GM21367 (cell line): ENCODE data around the gene C12orf57.
A peak's percentile ranks its signal among the peaks of the same experiment; 100 is the strongest.

Experiments
- ATAC-seq: cut with Tn5 transposase; IDR thresholded peaks from one replicate; pipeline ENCODE4 v1.9.1; 2021; ENCODE audit not compliant: unreplicated experiment

C12orf57 gene

DNA sequence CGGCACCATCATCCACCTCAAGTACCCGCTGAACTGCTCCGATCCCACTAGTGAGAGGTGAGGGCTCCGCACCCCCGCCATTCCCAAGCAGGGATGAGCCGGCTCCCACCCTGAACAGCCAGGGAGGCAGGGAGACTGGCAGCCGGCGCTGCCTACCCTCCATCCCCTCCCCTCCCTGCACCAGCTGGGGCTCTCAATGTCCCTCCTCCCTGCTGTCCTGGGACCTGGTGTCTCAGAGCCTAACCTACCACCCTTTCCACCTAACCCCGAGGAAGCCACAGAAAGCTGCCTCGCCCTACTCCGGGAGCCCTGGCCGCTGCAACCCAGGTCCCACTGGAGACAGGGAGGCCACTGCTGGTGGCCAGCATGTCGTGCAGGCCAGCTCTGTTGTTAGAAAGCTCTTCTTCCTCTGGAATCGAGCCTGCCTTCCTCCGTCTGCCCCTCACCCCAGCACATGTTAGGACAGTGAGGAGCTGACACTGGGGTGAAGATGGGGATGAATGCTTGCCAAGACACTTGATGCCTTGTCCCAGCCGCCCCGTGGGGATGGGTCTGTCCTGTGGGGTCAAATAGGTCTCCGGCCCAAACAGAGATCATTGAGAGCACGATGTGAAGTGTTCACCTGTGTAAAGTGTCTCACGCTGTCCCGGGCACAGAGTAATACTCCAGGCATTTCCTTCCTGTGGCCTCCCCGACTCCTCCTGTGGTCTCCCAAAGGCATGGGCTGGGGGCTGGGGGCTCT, 8.5 kb downstream of the C12orf57 start:
- no peak for ATAC-seq

DNA sequence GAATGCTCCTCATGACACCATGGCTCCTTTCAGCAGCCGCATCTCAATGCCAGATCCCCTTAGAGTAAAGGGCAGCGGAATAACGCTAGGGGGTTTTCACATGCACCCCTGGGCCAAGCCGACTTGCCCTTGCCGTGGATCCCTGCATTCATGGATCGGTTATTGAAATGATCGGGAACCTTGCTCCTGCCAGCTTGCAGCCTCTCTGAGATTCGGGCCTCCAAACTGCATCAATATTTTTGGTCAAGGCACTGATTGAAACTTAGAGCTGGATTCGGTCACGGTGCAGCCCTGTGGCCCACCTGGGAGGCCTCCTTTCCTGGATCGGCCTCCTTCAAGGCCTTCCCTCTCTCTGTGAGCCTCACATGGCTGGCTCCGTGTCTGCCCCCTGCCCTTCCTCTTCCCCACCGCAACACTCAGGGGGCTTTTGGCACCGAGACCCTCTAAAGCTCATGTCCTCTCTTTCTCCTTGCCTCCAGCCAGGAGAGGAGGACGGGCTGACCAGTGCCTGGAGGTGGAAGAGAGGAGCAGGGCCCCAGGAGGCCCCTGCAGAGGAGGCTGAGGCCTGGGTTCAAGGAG, 9.1 kb downstream of the C12orf57 start:
- no peak for ATAC-seq

DNA sequence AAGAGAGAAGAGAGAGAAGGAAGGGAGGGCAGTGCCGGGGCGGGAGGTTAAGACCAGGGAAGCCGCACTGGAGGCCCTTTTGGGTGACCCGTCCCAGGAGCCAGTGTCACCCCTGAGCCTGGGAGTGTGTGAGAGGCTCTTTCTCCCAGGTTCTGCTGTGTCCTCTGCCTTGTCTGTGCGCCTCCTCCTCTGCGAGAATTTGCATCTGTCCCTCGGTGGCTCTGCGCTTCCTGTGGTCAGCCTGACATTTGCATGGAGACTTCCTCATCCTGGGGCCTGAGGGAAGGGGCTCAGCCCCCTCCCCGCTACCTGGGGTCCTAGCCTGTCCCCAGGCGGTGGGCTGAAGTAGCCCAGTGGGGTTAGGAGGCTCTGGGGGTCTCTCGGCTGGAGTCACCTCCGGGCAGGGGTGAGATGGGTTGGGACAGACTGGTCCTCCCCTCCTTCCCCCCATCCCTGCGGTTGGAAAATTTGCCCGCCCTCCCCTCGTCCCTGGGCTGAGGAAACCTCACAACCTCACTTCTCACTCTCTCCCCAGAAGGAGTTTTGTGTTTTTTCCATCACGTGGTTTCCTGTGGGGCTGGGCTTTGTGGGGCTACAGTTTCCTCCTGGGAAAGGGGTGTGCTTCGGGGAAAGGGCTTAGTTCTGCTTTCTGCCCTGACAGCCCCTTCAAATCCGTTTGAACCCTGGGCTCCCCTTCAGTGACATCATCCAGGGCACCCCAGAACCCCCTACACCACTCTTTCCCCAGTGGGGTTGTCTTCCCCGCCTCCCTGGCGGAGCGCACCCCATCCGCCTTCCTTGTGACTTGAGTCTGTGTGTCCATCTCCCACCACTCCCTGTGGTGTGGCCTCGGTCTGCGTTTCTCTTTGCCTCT, 9.9 kb downstream of the C12orf57 start:
- ATAC-seq = peak; percentile 34

DNA sequence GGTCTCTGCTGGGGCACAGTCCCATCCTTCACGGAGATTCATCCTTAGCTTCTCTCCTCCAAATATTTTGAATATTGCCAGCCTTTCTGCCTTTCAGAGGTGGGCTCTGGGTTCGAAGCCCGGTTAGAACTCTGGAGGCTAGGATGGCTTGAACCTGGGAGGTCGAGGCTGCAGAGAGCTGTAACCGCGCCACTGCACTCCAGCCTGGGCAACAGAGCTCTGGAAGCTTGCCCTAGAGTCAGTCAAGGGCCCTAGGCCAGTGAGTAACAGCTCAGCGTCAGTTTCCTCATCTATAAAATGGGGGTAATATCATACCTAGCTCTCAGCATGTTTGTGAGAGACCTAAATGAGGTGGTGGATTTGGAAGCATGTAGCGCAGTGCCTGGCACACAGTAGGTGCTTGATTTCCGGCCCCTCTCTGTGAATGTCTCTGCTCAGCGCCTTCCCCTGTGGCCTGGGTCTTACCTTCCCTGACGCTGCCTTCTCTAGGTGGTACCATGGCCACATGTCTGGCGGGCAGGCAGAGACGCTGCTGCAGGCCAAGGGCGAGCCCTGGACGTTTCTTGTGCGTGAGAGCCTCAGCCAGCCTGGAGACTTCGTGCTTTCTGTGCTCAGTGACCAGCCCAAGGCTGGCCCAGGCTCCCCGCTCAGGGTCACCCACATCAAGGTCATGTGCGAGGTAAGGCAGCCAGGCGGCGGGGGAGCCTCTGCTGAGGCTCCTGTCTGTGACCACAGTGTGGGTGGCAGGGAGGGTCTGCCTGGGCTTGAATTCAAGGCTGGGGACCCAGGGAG, 10.7 kb downstream of the C12orf57 start:
- ATAC-seq = no peak

- no peak for ATAC-seq
Observed at GRCh38 chr12:6955108-6956020, 11.5 kb downstream of the C12orf57 start.

- ATAC-seq = no peak
Observed at GRCh38 chr12:6956021-6956727, 12.4 kb downstream of the C12orf57 start.

DNA sequence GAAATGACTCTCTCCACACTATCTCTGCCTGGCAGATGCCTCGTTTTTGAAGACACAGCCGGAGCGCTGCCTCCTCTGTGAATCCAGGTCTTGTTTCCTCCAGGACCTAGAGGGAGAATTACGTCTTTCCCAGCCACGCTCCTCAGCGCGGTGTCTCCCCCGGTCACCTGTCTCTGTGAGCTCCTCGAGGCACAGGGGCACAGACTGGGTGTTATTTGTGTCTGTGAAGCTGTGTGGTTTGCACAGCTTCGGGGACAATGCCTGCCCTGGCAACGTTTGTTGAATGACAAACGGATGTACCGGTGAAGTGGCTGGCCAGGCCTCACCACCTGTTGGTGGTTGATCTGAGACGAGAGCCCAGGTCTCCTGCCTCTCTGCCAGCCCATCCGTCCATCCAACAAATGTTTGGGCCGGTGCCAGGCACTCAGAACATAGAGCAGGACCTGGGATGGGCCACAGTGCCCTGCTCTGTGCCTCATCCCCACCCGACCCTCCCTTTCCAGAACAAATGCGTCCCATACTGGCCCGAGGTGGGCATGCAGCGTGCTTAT, 13.4 kb downstream of the C12orf57 start:
- no peak for ATAC-seq

DNA sequence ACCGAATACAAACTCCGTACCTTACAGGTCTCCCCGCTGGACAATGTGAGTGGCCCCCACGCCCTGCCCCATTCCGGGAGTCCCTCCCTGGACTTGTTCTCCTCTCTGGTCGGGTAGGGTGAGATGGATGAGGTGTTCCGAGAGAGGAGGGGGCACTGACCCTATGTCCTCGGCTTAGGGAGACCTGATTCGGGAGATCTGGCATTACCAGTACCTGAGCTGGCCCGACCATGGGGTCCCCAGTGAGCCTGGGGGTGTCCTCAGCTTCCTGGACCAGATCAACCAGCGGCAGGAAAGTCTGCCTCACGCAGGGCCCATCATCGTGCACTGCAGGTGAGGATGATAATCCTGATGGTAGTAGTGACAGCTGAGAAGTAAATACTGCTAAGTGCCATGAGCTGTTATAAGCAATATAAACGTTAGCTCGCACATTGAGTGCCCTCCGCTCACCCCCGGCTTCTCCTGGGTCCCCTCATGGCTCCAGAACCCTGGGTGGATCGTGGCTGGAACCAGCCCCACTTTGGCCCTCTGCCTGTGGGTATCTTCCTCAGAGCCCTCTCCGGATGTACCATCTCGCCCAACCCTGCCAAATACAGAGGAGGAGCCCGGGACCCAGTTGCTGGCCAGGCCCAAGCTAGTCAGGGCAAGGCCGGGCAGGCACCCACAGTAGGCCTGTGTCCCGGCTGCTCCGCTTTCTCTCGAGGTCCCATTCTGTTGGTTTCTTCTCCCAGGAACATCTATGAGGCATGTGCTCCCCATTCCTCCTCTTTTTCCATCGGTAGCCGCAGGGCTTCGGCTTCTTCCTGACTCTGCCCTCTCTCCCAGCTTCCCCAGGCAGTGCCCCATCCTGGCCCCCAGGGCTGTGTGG, 14.2 kb downstream of the C12orf57 start:
- ATAC-seq = no peak

GRCh38 chr12:6958609-6959057, 14.8 kb downstream of the C12orf57 start:
- no peak for ATAC-seq

- ATAC-seq = peak; percentile 38
Observed at GRCh38 chr12:6959058-6959804, 15.4 kb downstream of the C12orf57 start.

GRCh38 chr12:6959805-6960592, 16.2 kb downstream of the C12orf57 start:
- ATAC-seq = no peak

GRCh38 chr12:6960593-6961277, 16.9 kb downstream of the C12orf57 start:
- ATAC-seq = peak; percentile 25

GRCh38 chr12:6961278-6961694, 17.5 kb downstream of the C12orf57 start:
- no peak for ATAC-seq

GRCh38 chr12:6961695-6962284, 18.0 kb downstream of the C12orf57 start:
- no peak for ATAC-seq

DNA sequence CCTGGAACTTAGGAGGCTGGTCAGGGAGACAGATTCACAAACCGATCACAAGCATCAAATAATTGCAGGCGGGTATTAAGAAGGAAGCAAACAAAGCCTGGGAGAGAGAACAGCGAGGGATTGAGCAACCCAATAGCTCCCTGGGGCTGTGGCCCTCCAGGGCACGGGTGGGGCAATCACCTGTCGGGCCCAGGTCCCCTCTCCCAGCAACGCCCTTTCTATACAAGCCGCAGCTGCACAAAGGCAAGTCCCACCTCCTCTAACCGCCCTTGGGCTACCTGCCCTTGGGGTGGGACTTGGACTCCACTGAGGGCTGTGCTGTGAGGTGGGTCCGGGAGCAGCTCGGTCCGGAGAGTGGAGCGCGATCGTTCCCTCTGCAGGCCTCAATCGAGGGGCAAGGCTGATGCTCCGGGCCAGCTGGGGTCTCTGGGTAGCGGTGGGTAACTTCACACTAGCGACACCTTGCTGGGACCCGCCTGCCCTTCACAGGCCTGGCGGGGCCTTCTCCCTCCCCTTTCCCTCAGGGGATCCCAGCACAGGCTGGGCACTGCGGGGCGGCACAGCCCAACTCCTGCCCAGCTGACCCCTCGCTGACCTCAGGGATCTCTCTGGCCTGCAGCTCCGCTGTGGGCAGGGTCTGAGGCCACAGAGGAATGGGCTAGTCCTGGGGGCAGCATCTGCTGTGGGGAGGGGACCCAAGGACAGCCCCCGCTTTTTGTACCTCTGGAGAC, 18.6 kb downstream of the C12orf57 start:
- no peak for ATAC-seq
